NCI-H2196 treated with DMSO at 0.1 percent for 48 hours (cell line): ENCODE data around the gene RPS15.

ENCODE experiments used
- DNase-seq: peaks from one replicate; lab custom pipeline; 2025; ENCODE audit not compliant: unreplicated experiment; lab: John Stamatoyannopoulos, UW

RPS15 gene

DNA sequence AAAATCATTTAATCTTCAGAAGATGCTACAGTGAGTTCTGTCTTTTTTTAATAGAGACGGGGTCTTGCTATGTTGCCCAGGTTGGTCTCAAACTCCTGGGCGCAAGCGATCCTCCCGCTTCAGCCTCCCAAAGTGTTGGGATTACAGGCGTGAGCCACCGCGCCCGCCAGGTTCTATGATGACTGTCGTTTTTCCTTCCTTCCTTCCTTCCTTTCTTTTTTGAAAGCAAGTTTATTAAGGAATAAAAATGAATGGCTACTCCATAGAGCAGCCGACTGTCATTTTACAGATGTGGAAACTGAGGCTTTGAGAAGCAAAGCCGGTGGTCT is 36.3 kb upstream of the RPS15 start:
- no peak for DNase-seq

DNA sequence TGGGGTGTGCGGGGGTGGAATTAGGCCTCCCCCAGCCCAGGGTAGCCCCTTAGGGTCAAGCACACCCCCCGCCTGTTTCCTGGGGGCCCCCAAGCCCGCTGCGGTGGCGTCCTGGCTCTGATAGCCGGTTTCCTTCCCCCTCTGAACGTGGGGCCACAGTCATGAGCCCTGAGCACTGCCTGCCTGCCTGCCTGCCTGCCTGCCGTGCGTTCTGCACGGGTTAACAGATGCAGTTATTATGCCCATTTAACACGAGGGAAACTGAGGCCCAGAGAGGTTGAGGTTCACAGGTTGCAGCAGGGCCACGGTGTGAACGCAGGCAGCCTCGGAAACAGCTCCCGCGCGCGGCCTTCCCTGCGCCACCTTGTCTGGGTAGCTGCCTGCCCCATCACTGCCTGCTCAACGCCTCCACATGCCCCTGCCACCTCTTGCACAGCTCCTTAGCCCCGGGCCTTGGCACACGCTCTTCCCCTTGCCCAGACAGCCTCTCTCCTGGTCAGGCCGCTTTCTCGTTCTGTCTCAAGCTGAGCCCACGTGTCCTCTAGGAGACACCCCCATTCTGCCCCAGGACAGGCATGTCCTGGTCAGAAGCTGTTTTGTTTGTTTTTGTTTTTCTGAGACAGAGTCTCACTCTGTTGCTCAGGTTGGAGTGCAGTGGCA is 35.7 kb upstream of the RPS15 start:
- DNase-seq = no peak

DNA sequence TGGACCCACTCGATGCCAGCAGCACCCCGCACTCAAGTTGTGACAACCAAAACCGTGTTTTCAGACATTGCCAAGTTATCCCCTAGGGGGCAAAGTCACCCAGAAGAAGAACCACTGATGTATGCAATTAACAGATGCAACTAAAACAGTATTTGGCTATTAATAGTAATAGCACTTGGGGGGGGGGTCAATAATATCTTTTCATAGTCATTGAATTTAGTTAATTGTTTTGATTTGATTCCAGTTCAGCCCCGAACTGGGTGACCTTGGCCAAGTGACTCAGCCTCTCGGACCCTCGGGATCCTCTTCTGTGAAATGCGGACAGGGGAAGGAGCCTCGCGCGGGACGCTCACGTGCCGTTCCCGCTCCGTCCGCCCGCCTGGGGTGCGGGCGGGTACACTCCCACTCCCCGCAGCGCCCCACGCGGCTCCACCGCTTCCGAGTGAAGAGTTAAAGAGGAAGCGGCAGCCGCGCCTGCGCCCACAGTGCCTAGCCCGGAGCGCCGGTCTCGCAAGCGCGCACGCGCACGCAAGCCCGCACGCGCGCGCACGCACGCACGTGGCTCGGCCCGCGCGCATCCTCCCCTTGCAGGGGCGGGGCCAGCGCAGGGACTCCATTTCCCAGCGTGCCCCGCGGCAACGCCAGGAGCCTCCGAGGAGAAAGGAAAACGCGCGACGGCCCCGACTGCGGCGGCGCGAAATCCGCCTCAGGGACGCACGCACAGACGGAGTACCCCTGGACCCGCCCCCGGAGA is 31.2 kb upstream of the RPS15 start:
- peak; percentile 90 for DNase-seq

DNA sequence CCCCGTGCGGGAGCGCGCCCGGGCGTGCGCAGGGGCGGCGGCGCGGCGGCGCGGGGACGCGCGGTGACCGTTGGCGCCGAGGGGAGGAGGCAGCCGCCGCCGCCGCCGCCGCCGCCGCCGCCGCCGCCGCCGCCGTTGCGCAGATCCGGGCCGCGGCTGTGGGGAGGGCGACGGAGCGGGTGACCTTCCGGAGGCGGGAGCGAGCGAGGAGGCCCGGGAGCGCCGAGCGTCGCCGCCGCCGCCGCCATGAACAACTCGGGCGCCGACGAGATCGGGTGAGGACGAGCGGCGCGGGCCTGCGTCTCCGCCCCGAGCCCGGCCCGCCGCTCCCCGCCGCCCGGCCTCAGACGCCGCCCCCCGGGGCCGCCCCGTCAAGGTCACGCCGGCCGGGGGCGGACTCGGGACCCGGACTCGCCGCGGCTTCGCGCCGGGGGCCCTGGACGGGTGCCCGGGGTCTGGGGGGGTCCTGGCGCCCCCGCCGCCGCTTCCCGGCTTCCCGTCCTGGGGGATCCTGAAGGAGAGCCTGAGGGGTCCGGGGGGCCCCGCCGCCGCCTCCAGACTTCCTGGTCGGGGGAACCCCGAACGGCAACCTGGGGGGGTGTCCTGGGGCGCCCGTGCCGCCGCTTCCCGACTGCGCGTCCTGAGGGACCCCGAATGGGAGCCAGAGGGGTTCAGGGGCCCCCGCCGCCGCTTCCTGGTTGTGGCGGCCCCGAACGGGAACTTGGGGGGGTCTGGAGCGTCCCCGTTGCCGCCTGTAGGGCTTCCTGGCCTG is 30.5 kb upstream of the RPS15 start, which contains the start of gene DAZAP1:
DAZAP1 (plus strand) TSS at position 59 of the 772 bp plus-strand sequence; CDS start at position 247, 188 bp downstream.
- no peak for DNase-seq

DNA sequence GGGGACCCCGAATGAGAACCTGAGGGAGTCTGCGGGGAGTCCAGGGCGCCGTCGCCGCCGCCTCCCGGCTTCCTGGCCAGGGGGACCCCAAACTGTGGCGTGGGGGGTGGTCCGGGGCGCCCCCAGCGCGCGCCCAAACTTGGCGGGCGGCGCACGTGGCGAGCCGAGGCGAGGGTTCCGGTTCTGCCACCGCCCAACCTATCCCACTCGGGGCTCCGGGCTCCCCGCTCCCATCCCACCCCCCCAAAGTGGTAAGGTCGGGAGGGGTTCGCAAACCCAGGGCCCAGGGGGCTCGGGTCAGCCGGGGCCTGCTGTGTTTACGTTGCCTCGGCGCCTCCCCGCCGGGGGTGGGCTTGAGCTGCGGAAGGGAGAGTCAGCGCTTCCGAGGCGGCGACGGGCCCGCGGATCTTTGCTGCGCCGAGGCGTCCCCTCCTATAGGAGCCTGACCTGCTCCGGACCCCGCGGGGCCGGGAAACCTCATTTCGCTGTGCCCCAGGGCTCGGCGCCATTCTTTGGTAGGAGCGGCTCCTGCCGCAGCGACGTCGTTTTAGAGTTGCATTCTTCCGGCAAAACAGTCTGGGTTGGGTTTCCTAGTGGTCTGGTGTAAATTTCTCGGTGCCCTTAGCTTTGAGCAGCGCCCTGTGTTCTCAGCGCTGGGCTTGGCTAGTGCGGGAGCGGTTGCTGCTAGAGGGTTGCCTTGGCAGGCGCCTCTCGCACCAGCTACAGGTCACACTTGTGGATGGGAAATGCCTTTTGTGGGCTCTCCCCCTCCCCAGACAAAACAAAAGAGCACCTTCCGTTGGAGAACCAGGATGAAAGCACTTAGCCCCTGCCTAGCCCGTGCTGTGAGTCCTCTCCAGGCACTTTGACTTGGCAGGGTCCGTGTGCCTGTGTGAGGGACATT is 29.6 kb upstream of the RPS15 start:
- no peak for DNase-seq

DNA sequence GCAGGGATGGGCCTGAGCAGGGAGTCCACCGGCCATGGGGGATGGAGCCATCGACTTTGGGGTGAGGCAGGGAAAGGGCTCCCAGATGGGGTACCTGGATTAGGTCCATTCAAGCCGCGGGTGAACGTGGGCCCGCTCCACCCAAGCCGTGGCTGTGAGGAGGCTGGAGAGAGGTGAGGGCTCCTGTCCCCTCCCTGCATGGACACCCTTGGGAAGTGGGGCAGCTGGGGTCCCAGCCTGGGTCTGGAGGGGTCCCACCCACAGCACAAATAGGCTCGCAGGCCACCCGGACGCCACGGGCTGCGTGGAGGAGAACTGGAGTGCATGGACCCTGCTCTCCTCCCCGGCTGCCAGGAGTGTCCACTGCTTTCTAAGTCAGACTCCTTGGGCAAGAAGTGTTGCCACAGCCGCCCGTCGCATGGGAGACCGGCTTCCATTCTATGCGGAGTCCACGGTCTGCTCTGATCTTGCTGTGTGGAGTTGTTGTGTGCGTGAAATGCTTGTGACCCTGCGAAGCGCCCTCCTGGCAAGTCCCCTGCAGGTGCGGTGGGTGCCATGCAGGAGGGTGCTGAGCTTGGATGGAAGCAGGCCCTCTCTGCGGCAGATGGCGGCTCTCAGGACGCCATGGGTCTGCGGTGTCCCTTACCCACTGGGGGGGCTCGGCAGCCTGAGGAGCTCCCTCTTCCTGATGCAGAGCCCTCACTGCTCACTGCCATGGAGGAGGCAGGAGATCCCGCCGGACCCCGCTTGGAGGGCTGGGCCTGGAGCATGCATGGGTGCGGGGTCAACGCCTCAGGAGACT is 28.8 kb upstream of the RPS15 start:
- DNase-seq = no peak

DNA sequence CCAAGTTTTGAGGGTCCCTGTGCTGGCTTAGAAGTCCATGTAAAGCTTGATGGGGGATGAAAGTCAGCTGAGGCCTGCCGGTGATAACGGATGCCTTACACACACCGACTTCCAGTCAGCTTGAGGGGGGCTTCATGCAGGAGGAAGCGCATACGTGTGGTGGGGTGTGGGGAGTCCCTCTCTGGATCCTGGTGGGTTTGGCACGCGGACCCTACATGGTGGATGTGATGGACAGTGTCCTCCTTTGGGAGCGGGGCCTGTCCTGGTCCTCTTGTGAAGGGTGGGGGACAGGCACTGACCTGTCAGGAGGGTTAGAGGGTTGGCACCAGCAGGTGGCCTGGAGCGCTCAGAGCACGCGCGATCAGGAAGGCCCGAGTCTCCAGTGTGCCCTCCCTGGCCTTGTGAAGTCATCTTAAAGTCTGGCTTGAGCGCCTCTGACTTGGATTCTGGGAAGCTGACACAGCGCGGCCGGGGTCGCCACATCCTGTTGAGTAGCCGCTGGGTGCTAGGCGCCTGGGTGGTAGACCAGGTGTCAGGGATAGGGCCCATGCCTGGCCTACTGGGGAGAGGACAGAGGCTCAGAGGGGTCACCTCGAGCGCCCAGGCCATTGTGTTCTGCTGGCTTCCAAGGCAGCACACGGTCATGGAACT is 27.9 kb upstream of the RPS15 start:
- no peak for DNase-seq

DNA sequence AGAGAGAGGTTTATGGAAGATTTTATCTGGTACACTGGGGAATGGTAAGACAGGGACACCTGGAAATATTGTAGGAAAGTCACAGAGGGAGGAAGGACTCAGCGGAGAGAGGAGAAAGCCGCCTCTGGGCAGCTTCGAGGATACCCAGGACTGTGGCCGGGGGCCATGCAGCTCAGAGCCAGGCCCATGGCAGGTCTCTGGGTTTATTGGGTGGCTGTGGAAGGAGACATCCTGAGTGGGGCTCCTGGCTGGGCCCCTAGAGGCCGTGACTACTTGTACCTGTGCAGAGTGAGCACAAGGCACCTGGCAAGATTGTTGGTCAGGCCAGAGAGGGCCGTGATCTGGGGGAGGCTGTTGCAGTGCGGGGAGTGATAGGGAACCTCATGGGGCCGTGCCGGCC is 27.4 kb upstream of the RPS15 start:
- no peak for DNase-seq

DNA sequence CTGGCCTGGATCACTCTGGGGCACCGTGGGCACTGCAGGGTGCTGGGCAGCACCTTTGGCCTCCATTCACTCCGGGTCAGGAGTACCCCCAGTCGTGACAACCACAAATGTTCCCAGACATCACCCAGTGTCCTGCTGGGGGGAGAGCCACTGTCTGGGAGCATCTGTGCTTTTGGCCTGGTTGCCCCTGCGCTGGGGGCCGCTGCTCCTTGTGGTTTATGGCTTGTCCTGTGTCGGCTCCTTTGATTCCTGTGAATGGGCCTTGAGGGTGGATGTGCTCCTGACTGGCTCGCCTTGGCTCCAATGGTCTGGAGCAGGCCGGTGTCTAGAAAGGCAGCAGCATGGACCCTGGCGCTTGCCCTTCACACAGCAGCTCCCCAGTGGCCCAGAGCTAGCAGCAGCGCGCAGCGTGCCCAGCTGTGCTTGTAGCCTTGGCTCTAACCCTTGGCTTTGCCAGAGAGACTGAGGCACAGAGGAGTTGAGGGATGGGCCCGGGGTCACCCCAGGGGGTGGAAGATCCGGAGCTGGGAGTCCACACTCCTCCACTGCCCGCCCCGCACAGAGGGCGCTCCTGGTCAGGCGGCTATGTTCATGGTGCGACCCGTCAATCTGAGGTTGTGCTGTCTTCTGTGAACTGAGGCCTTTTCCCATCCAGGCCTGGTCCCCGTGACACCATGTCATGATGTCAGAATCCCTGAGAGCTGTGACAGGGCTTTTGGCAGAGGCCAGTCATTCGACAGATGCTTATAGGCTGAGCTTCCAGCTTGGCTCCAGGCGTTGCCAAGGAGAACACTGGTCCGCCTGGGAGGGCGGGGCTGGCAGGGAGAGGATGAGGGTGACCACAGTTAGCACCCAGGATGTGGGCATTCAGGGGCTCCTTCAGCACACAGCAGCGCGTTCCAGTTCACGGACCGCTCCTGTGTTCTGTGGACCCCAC is 26.7 kb upstream of the RPS15 start:
- DNase-seq = peak; percentile 7

DNA sequence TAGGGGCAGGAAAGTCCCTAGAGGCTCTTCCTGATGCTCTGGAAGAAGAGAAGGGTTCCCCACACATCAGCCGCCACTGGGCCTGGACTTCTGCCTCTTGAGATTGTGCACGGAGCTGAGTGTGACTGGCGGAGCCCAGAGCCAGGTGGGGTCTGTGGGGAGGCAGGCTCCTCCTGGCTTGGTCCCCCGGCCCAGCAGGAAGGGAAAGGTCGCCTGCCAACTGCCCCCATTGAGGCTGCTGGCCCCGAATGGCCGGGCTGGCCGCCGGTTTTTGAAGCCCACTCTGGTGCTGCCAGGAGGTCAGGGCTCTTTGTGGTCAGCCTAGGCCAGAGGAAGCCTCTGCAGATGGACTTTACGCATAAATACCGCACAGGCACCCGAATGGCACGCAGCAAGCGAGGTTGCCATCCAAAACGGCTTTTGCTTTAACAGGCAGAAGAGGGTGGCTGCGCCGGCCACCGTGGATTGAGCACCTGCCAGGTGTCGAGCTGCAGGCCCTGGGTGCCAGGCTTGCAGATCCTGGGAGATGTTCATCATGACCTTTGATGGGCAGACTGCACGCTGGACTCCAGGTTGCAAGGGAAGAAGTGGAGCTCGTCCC is 25.8 kb upstream of the RPS15 start:
- no peak for DNase-seq

DNA sequence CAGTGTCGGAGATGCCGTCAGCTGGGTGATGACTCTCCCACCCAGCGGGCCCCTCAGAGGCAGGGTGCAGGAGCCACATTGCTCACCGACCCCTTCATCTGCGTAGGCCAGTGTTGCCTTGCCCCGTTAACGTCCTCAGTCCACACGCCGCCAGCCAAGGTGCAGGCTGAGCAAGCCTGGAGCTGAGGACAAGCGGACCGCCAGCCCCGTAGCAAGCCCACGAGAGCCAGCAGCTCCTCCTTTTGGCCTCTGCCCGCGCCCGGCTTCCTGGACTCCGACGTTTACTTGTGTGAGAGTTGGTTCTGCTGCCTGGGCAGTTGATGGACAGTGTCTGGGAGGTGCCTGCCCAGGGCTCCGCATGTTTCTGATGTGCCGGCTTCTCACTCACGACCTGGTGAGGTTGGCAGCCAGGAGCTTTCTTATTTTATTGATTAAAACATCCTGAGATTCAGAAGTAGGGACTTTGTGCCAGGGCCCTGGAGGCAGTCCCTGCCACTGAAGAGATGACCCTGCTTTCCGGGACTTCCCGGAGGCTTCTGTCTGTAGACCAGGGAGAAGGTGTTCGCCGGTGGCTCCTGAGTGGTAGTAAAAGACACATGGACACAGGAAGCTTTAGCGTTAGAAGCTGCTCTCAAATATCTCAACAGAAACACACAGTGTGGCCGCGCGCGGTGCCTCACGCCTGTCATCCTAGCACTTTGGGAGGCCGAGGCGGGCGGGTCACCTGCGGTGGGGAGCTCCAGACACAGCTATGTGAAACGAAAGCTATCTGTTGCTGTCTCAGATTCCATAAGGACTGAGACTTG is 25.0 kb upstream of the RPS15 start:
- no peak for DNase-seq

DNA sequence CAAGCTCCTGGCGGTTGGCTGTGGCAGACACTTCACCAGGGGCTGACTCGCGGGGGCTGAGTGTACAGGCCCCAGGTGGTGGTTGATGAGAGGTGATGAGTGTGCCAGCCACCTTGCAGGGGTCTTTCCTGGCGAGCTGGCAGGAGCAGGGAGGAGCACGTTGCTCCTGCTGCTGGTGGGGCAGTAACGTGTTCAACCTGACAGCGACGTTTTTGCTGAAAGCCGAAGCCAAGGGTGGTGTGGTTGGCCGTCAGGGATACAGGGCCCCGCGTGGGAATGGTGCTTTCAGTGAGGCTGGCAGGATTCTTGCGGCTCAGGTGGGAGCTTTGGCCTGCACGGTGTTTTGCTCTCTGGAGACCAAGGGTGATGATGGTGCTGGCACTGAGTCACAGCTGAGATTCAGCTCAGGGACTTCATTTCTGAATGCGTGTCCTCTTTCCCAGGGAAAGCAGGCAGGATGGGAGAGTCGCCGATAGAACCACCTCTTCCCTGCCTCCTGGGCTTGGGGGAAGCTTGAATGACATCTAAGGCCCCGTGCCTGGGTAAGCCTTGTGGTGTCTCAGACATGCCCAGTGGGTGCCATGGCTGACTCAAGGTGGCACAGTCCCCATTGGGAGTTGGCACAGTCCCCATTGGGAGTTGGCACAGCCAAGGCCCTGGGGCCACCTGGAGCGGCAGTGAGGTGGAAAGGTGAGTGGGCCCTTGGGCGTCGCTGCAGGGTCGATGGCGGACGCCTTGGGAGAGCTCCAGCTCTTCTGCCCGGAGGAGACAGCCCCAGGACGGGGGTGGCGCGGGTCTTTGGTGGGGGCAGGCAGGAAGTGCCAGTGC is 22.0 kb upstream of the RPS15 start:
- no peak for DNase-seq

DNA sequence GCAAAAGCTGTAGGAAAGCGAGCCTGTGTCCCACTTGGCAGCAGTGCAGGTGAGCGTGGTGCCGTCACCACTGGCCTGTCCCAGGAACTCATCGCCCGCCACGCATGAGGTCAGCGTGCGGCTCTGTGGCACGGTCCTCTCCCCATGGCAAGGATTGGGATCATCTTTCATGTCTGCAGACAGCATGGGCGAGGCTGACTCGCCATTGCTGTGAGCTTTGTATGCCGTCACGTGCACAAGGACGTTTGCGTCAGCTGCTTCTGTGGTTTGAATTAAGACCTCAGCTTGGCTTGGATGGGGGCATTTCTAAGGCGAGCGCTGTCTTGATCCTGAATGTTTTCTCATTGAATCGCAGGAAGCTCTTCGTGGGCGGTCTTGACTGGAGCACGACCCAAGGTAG is 21.1 kb upstream of the RPS15 start:
- DNase-seq = no peak

DNA sequence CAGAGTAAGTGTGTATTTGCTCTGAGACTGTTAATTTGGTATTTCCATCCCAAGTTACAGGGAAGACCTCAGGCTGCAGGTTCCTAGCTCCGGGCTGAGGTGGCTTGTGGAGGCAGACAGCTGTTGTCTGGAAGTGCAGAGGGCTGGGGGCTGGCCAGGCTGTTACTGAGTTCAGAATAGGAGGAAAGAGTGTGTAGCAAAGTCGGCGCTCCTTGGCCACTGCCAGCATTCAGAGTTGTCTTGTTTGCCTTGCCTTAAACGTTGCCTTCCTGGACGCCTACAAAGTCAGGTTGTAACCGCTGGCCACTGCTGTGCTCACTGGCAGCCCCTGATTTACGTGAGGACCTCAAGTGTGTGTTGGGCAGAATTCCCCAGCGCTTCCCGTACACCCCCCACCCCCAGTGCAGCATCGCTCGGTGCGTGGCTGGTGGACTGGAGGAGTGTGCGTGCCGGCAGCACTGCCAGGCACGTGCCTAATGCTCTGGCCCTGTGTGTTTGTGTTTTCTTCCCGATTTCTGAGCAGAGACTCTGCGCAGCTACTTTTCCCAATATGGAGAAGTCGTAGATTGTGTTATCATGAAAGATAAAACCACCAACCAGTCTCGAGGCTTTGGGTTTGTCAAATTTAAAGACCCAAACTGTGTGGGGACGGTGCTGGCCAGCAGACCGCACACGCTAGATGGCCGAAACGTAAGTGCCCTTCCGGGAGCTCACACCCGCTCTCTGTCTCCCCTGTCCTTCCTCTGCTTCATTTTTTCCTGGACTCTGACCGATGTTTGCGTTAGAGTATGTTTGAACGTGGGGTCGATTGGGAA is 20.3 kb upstream of the RPS15 start:
- DNase-seq = no peak

DNA sequence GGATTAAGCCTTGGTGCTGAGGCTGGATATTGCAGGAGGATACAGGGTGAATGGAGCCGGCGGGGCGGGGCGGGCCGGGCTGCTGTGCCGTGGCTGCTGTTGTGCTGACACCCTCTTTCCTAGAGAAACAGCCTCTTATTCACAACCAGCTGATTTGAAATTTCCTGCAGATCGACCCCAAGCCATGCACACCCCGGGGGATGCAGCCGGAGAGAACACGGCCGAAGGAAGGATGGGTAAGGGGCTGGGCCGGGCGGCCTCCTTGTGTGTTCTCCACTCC is 19.8 kb upstream of the RPS15 start:
- no peak for DNase-seq
